DMS 273 (cell line): Measurements from ENCODE around the gene DMBT1.
"Not testable (repeated sequence)": the region's sequence is repeated elsewhere in the genome, so short reads cannot be mapped to it uniquely, and the experiment has no call there.

Experiments
- DNase-seq: peaks from one replicate; lab custom pipeline; 2025; ENCODE audit not compliant: unreplicated experiment; lab: John Stamatoyannopoulos, UW

The DMBT1 gene

GRCh38 chr10:122577311-122577885 is 16.8 kb downstream of the DMBT1 start:
- DNase-seq = no peak

DNA sequence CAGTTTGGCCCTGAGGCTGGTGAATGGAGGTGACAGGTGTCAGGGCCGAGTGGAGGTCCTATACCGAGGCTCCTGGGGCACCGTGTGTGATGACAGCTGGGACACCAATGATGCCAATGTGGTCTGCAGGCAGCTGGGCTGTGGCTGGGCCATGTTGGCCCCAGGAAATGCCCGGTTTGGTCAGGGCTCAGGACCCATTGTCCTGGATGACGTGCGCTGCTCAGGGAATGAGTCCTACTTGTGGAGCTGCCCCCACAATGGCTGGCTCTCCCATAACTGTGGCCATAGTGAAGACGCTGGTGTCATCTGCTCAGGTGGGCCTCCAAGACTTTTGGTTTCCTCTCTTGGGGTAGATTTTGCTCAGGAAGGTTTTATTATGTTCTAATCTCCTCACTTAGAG is 25.5 kb downstream of the DMBT1 start:
- not testable (repeated sequence) for DNase-seq

DNA sequence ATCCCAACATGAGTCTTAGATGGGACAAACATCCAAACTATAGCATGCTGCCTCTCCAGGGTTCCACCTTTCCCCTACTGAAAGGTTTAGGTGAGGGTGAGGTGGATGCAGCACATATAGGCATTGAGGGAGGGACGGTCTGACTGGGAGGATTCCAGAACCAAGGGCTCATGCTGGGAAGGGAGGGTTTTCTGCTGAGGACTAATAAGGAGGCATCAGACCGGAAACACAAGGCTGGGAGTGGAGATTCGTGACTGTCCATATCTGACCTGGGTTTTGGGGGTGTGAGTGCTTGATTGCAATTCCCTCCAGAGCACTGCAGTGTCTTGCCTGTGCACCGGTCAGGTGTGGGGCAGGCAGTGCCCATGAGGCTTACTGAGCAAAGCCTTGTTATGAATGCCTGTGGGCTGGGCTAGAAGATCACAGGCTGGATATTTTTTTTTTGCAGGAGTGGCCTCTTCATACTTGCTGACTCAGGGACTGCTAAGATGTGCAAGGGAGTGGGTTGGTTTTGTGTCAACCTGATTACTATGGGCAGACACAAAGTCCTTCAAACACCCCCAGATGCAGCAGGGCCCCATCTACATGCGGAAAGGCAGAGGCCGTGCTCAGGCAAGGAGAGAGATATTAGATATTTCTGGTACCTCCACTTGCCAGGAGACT is 26.7 kb downstream of the DMBT1 start:
- no peak for DNase-seq

- no peak for DNase-seq
Observed at GRCh38 chr10:122588381-122588780, 27.8 kb downstream of the DMBT1 start.

DNA sequence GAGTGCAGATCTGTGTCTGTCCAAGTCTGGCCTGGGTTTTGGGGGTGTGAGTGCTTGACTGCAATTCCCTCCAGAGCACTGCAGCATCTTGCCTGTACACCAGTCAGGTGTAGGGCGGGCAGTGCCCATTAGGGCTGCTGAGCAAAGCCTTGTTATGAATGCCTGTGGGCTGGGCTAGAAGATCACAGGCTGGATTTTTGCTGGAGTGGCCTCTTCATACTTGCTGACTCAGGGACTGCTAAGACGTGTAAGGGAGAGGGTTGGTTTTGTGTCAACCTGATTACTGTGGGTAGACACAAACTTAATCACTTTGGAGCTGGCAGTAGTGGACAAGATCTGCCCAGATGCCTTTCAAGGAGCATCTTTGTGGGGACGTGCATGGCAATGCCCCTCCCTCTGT is 29.6 kb downstream of the DMBT1 start:
- no peak for DNase-seq

DNA sequence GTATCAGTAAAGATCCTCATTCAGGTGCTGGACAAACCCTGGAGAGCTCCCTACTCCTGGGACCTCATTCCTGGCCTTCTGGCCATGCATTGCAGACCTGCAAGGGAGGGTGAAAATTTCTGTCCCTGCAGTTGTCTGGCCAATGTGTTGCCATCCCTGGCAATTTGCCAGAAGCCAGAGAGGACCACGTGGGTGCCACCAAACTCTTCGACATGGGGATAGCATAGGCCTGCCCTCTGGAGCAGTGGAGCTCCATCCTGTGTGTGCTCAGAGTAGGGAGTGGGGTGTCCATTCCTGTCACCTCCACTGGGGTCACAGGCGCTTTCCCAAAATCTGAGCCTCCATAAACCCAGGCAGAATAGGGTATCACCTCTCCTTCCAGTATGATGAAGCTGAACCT is 31.2 kb downstream of the DMBT1 start:
- no peak for DNase-seq

DNA sequence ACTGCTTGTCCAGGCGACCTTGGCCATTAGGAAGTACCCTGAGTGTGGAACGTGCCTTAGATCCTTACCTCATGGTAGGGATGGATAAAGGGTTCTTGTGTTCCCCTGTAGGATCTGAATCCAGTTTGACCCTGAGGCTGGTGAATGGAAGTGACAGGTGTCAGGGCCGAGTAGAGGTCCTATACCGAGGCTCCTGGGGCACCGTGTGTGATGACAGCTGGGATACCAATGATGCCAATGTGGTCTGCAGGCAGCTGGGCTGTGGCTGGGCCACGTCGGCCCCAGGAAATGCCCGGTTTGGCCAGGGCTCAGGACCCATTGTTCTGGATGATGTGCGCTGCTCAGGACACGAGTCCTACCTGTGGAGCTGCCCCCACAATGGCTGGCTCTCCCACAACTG is 31.6 kb downstream of the DMBT1 start:
- DNase-seq = no peak

GRCh38 chr10:122617476-122618270 is 57.1 kb downstream of the DMBT1 start:
- DNase-seq = no peak

DNA sequence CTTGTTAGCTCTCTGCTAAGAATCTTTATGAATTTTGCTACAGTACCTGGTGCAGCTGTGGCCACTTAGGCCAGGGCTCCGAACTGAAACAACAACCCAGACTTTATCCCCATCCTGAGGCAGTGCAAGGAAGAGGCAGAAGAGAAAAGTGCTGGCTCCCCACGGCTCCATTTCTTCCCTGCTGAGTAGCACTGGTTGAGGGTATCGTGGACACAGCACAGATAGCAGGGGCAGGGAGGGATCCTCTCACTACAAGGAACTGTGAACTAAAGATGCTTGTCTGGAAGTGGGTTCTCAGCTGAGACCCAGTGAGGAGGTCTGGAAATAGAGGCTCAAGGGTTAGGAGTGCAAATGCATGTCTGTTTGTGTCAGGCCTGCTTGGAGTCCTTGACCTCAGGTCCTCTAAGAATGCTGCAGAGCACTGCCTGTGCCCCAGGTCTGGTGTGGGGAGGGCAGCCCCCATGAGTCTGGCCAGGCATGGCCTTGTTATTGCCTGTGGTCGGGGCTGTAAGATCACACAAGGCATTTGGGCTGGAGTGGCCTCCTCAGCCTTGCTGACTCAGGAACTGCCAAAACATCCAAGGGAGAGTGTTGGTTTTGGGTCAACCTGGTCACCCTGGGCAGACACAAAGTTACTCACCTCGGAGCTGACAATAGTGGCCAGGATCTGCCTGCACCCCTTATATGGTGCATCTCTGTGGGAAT is 58.1 kb downstream of the DMBT1 start:
- DNase-seq = no peak

DNA sequence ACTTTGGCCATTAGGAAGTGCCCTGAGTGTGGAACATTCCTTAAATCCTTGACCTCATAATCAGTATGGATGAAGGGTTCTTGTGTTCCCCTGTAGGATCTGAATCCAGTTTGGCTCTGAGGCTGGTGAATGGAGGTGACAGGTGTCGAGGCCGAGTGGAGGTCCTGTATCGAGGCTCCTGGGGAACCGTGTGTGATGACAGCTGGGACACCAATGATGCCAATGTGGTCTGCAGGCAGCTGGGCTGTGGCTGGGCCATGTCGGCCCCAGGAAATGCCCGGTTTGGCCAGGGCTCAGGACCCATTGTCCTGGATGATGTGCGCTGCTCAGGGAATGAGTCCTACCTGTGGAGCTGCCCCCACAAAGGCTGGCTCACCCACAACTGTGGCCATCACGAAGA is 60.4 kb downstream of the DMBT1 start:
- DNase-seq = not testable (repeated sequence)

- no peak for DNase-seq
Observed at GRCh38 chr10:122624546-122624945, 64.0 kb downstream of the DMBT1 start.

- DNase-seq = no peak
Observed at GRCh38 chr10:122630526-122630925, 70.0 kb downstream of the DMBT1 start.

DNA sequence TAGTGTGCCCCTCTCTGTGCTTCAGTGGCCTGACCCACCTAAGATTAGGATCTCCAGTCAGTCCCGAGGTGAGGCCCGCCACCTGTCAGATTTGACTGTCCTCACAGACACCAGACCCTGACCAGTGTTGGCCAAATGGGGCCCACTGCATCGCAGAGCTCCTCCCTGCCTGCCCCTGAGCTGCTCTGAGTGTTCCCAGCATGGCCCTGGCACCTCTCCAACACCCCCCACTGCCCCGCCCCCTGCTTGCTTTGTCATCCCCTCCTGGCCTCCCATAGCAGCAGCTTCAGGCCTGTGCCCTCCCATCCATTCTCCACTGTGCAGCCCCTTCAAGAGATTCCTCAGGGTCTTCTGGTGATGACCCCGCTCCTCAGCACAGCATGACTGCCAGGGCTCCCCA is 71.5 kb downstream of the DMBT1 start:
- peak; percentile 8 for DNase-seq

- DNase-seq = peak; percentile 8
Observed at GRCh38 chr10:122632576-122632975, 72.0 kb downstream of the DMBT1 start.

GRCh38 chr10:122636953-122637352 is 76.4 kb downstream of the DMBT1 start:
- DNase-seq = no peak

DNA sequence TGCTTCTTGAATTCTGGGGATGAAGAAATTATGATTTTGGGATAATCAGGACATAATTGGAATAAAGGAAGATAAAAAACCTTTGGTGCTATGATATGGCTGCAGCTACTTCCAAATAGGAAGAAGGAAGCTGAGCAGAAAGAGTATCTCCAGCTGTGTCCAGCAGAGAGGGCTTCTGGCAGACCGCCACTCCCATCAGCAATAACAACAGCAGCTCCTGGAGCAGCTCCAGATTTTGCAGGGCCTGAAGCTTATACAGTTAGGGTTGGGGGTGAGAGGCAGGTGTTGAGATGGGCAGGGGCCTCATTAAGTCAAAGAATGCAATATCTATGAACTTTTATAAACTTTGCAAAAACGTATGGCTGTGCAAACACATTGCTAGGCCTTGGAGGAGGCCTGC is 76.8 kb downstream of the DMBT1 start:
- peak; percentile 25 for DNase-seq

DNA sequence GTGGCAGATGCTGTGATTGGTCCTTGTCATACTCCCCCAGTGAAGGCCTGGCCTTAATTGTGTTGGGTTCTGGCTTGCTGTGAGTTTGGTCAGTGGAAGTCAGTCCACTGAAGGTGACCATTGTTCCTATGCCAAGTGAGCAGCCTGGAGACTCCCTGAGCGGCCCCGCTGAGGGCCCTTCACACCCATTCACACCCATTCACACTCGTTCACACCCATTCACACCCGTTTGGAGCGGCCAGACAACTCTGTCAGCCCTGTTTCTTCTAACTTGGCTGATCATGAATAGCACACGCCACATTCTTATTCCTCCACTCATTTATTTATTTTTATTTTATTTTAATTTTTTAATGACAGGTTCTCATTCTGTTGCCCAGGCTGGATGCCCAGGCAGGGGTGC is 77.6 kb downstream of the DMBT1 start:
- DNase-seq = no peak

- DNase-seq = no peak
Observed at GRCh38 chr10:122639801-122640200, 79.2 kb downstream of the DMBT1 start.

DNA sequence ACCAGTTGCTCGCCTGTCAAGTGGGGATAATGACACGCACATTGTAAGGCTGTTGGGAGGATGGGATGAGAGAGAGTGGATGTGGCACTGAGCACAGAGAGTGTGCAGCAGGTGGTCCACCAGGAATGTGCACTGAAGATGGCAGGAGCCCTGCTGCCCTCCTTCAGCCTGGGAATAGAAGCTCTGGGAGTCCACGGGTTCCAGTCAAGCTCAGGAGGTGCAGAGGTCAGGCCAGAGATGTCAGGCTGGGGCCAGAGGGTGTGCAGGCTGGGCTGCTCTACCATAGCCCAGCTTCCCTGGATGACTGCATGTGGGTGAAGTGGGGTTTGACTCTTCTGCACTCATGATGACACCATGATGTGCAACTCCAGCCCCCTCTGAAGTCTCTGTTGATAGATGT is 80.4 kb downstream of the DMBT1 start:
- no peak for DNase-seq

DNA sequence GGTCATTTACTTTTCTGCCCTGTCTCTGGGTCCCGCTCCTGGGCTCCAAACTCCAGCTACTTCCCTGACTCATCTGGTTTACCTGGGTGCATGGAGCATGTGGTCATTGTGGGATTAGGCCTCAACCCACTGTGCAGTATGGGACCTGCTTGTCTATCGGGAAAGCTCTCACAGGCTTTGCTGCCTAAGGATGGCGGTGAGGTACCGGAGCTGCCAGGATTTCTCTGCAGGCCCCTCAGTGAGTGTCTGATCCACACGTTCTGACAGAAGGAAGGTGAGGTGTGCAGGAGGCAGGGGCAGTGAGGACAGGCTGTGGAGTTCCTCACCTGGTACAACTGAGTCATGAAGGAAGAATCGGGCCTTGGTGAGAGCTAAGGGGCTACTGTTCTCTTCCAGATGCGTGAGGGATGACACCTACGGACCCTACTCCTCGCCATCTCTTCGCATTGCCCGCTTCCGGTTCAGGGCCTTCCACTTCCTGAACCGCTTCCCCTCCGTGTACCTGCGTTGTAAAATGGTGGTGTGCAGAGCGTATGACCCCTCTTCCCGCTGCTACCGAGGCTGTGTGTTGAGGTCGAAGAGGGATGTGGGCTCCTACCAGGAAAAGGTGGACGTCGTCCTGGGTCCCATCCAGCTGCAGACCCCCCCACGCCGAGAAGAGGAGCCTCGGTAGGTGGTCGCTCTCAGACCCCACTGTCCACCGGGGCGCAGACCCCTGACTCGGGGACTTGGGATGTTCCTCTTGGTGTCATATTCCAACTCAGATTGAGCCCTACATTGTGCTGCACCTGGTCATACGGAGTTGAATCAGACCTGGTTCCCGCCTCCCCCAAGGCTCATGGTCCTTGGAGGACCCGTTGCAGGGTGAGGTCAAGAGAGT is 82.4 kb downstream of the DMBT1 start:
- no peak for DNase-seq
